Mesendoderm (in vitro differentiated cells): ENCODE data around the gene UQCRC2.
"Not testable (repeated sequence)": the region's sequence is repeated elsewhere in the genome, so short reads cannot be mapped to it uniquely, and the experiment has no call there.

Source experiments
- DNase-seq: peaks from one replicate; pipeline ENCODE4 v3.0.0; 2013
- H2AK5ac ChIP-seq: 2 replicates; pipeline ENCODE4 v1.6.1; 2013; ENCODE audit warnings: low read length, inconsistent platforms
- H2BK120ac ChIP-seq: 2 replicates; pipeline ENCODE4 v1.6.1; 2013; ENCODE audit warnings: low read depth, mild to moderate bottlenecking, low read length, moderate library complexity, mixed read lengths
- H2BK15ac ChIP-seq: replicated peaks from 2 replicates; pipeline ENCODE4 v1.6.1; 2013; ENCODE audit warnings: low read depth, mild to moderate bottlenecking, moderate library complexity
- H2BK5ac ChIP-seq: 2 replicates; pipeline ENCODE4 v1.6.1; 2013; ENCODE audit warnings: low read length, inconsistent platforms
- H3K18ac ChIP-seq: 2 replicates; pipeline ENCODE4 v1.6.1; 2013; ENCODE audit warnings: mild to moderate bottlenecking, low read length, mixed read lengths
- H3K23ac ChIP-seq: one replicate; pipeline ENCODE4 v1.6.1; 2013; ENCODE audit warnings: low read length
- H3K27ac ChIP-seq: 2 replicates; pipeline ENCODE4 v1.5.1; 2013; ENCODE audit warnings: low read depth, mild to moderate bottlenecking, inconsistent platforms, low read length, moderate library complexity
- H3K27me3 ChIP-seq: 2 replicates; pipeline ENCODE4 v1.6.1; 2013; ENCODE audit warnings: low read length, control low read depth, mild to moderate bottlenecking, inconsistent platforms; ENCODE audit not compliant: insufficient read depth, poor library complexity
- H3K36me3 ChIP-seq: 2 replicates; pipeline ENCODE4 v1.6.1; 2013; ENCODE audit warnings: low read length, inconsistent platforms; ENCODE audit not compliant: control insufficient read depth, insufficient read depth
- H3K4ac ChIP-seq: one replicate; pipeline ENCODE4 v1.6.1; 2013; ENCODE audit warnings: low read depth, mild to moderate bottlenecking, low read length, moderate library complexity
- H3K4me1 ChIP-seq: 2 replicates; pipeline ENCODE4 v1.6.1; 2013; ENCODE audit warnings: low read depth, low read length, inconsistent platforms; ENCODE audit not compliant: control insufficient read depth
- H3K4me2 ChIP-seq: 2 replicates; pipeline ENCODE4 v1.6.1; 2013; ENCODE audit warnings: low read length
- H3K4me3 ChIP-seq: 2 replicates; pipeline ENCODE4 v1.5.1; 2013; ENCODE audit warnings: mild to moderate bottlenecking, low read length
- H3K56ac ChIP-seq: one replicate; pipeline ENCODE4 v1.6.1; 2013; ENCODE audit warnings: low read length
- H3K79me1 ChIP-seq: 2 replicates; pipeline ENCODE4 v1.6.1; 2013; ENCODE audit warnings: low read length, inconsistent platforms
- H3K79me2 ChIP-seq: 2 replicates; pipeline ENCODE4 v1.6.1; 2013; ENCODE audit warnings: mild to moderate bottlenecking, low read length; ENCODE audit not compliant: control insufficient read depth, insufficient read depth
- H3K9ac ChIP-seq: 2 replicates; pipeline ENCODE4 v1.6.1; 2013; ENCODE audit warnings: low read length, inconsistent platforms
- H4K5ac ChIP-seq: one replicate; pipeline ENCODE4 v1.6.1; 2013; ENCODE audit warnings: low read length
- H4K8ac ChIP-seq: one replicate; pipeline ENCODE4 v1.6.1; 2013; ENCODE audit warnings: low read depth, mild to moderate bottlenecking, control low read depth, low read length, moderate library complexity
- WGBS: extraction: QIAGEN DNeasy Blood & Tissue Kit; methylation state at CpG from one replicate; pipeline ENCODE4 v1.1.7; 2013; ENCODE audit warnings: low lambda C conversion rate, missing lambda C conversion rate; ENCODE audit not compliant: insufficient coverage; ENCODE audit errors: extremely low coverage; 5-methylcytosine and 5-hydroxymethylcytosine counted together

Gene UQCRC2

DNA sequence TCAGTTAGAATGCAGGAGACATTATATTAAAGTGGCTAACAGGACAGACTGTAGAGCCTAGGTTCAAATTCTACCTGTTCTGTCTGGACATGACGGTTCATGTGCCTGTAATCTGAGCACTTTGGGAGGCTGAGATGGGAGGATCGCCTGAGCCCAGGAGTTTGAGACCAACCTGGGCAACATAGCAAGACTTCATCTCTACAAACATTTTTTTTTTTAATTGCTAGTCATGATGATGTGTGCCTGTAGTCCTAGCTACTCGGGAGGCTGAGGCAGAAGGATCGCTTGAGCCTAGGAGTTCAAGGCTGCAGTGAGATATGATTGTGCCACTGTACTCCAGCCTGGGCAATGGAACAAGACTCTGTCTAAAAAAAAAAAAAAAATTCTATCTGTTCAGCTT, 71.6 kb downstream of the UQCRC2 start:
- not testable (repeated sequence) for H3K56ac ChIP-seq, H4K5ac ChIP-seq, H3K23ac ChIP-seq, H2BK15ac ChIP-seq, H2BK5ac ChIP-seq, H3K79me1 ChIP-seq, H3K36me3 ChIP-seq, H3K79me2 ChIP-seq, H3K9ac ChIP-seq, H3K27ac ChIP-seq, H3K18ac ChIP-seq, H3K4ac ChIP-seq, H4K8ac ChIP-seq, H3K27me3 ChIP-seq, H3K4me3 ChIP-seq, H2BK120ac ChIP-seq, DNase-seq, H3K4me1 ChIP-seq, H3K4me2 ChIP-seq, H2AK5ac ChIP-seq
- no CpG with 5 or more reads among the region's 4 CpGs for WGBS

GRCh38 chr16:22027633-22028032, 74.5 kb downstream of the UQCRC2 start:
- H2BK120ac ChIP-seq: no peak overlapping the region
- peaks cover 1% of the 10 kb centered on the region for H3K79me1 ChIP-seq
- no peak overlapping the region for H3K23ac ChIP-seq
- no peak overlapping the region for H3K4me2 ChIP-seq
- no peak overlapping the region for H2BK5ac ChIP-seq
- no peak overlapping the region for H4K8ac ChIP-seq
- H3K56ac ChIP-seq: no peak overlapping the region
- no peak overlapping the region for H3K4me3 ChIP-seq
- H3K27me3 ChIP-seq: no peaks in the 10 kb centered on the region
- WGBS: no CpG with 5 or more reads among the region's 2 CpGs
- no peak overlapping the region for H2AK5ac ChIP-seq
- no peak overlapping the region for H4K5ac ChIP-seq
- H2BK15ac ChIP-seq: no peak overlapping the region
- H3K4ac ChIP-seq: no peak overlapping the region
- H3K9ac ChIP-seq: no peak overlapping the region
- no peaks in the 10 kb centered on the region for H3K79me2 ChIP-seq
- no peaks in the 10 kb centered on the region for H3K4me1 ChIP-seq
- H3K27ac ChIP-seq: no peak overlapping the region
- H3K36me3 ChIP-seq: no peaks in the 10 kb centered on the region
- no peak overlapping the region for H3K18ac ChIP-seq
- no peak for DNase-seq

DNA sequence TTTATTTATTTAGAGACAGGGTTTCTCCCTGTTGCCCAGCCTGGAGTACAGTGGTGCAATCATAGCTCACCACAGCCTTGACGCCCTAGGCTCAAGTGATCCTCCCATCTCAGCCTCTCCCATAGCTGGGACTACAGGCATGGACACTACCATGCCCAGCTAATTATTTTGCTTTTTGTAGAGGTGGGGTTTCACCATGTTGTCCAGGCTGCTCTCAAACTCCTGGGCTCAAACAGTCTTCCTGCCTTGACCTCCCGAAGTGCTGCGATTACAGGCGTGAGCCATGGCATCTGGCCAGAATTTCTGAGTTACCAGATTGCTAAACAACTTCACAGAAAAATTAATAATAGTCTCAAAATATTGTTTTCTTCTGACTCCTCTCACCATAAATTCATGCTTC, 76.5 kb downstream of the UQCRC2 start:
- H4K5ac ChIP-seq: no peak overlapping the region
- no peak overlapping the region for H2BK120ac ChIP-seq
- H3K27me3 ChIP-seq: no peaks in the 10 kb centered on the region
- H2BK15ac ChIP-seq: no peak overlapping the region
- H3K56ac ChIP-seq: no peak overlapping the region
- H3K79me2 ChIP-seq: no peaks in the 10 kb centered on the region
- no peak overlapping the region for H3K18ac ChIP-seq
- H2BK5ac ChIP-seq: no peak overlapping the region
- H2AK5ac ChIP-seq: no peak overlapping the region
- no peak overlapping the region for H3K4ac ChIP-seq
- WGBS: no CpG with 5 or more reads among the region's 4 CpGs
- no peak overlapping the region for H3K4me2 ChIP-seq
- H3K27ac ChIP-seq: no peak overlapping the region
- no peaks in the 10 kb centered on the region for H3K36me3 ChIP-seq
- H3K9ac ChIP-seq: no peak overlapping the region
- DNase-seq: no peak
- no peaks in the 10 kb centered on the region for H3K4me1 ChIP-seq
- no peak overlapping the region for H4K8ac ChIP-seq
- H3K79me1 ChIP-seq: peaks cover 1% of the 10 kb centered on the region
- H3K4me3 ChIP-seq: no peak overlapping the region
- no peak overlapping the region for H3K23ac ChIP-seq

DNA sequence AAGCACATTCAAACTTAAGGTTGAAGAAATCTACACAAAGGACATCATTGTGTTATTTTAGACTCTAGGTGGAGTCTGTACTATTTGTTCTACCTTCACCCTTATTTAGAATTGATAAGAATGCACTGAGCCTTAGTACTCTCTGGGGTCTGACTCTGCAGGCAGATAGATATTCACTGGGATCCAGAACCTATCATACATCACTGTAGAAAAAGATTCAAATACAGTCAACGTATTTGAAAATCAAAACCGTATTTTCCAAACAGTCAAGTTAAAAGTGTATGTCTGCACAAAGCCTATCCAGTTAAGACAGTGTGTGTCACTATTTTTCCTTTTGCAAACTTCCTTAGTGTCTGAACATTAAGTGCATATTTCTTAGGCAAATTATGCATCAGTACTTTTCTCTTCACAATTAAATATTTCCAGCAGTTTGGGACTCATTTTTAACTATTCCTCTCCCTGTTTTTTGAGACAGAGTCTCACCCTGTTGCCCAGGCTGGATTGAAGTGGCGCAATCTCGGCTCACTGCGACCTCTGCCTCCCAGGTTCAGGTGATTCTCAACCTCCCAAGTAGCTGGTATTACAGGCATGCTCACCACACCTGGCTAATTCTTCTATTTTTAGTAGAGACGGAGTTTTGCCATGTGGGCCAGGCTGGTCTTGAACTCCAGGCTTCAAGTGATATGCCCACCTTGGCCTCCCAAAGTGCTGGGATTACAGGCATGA, 77.1 kb downstream of the UQCRC2 start:
- no peak overlapping the region for H3K27ac ChIP-seq
- H4K5ac ChIP-seq: no peak overlapping the region
- no peaks in the 10 kb centered on the region for H3K36me3 ChIP-seq
- H4K8ac ChIP-seq: no peak overlapping the region
- DNase-seq: no peak
- no peaks in the 10 kb centered on the region for H3K27me3 ChIP-seq
- H3K56ac ChIP-seq: no peak overlapping the region
- H2AK5ac ChIP-seq: no peak overlapping the region
- no CpG with 5 or more reads among the region's 6 CpGs for WGBS
- no peaks in the 10 kb centered on the region for H3K79me2 ChIP-seq
- H3K4ac ChIP-seq: no peak overlapping the region
- no peaks in the 10 kb centered on the region for H3K4me1 ChIP-seq
- H2BK120ac ChIP-seq: no peak overlapping the region
- H3K9ac ChIP-seq: no peak overlapping the region
- peaks cover 1% of the 10 kb centered on the region for H3K79me1 ChIP-seq
- H3K4me3 ChIP-seq: no peak overlapping the region
- H3K23ac ChIP-seq: no peak overlapping the region
- H3K18ac ChIP-seq: no peak overlapping the region
- no peak overlapping the region for H2BK15ac ChIP-seq
- H3K4me2 ChIP-seq: no peak overlapping the region
- no peak overlapping the region for H2BK5ac ChIP-seq

- Histone ChIP-seq H3K9ac (no peak overlapping the region), H3K56ac (no peak overlapping the region), H3K36me3 (no peaks in the 10 kb centered on the region), H2AK5ac (no peak overlapping the region), H3K79me2 (no peaks in the 10 kb centered on the region), H2BK120ac (no peak overlapping the region), H3K4me2 (no peak overlapping the region), H4K5ac (no peak overlapping the region), H3K79me1 (no peaks in the 10 kb centered on the region), H3K4me1 (peaks cover 1% of the 10 kb centered on the region), H2BK15ac (no peak overlapping the region), H4K8ac (no peak overlapping the region), H3K4ac (no peak overlapping the region), H3K23ac (no peak overlapping the region), H3K18ac (no peak overlapping the region), H3K27ac (no peak overlapping the region), H2BK5ac (no peak overlapping the region), H3K27me3 (no peaks in the 10 kb centered on the region), H3K4me3 (no peak overlapping the region)
- DNase-seq: no peak
- WGBS: no CpG with 5 or more reads among the region's 2 CpGs
Observed at GRCh38 chr16:22031483-22032083, 78.4 kb downstream of the UQCRC2 start.
